Central memory CD8-positive, alpha-beta T cell (primary cell): ENCODE measurements around the gene ARL5A.

Source experiments
- ATAC-seq: fragments of 150-1000 bp; cut with Tn5 transposase; replicated peaks from 2 replicates; pipeline ENCODE4 v1.10.0; 2022; ENCODE audit warnings: mild to moderate bottlenecking, moderate FRiP score, moderate number of reproducible peaks; ENCODE audit not compliant: poor library complexity, severe bottlenecking; ENCODE audit errors: extremely low read depth
- DNase-seq, 2 donors: peaks; one replicate each; pipeline ENCODE4 v3.0.0; 2021; ENCODE audit warnings: low spot score in 2 of 2
- H3K27ac Mint-ChIP-seq: one replicate; pipeline ENCODE4 v1.8.0; 2022; ENCODE audit warnings: low read depth, mild to moderate bottlenecking, moderate library complexity, mixed read lengths
- H3K27me3 Mint-ChIP-seq: one replicate; pipeline ENCODE4 v1.8.0; 2022; ENCODE audit warnings: mixed read lengths
- H3K36me3 Mint-ChIP-seq: one replicate; pipeline ENCODE4 v1.8.0; 2022; ENCODE audit warnings: mild to moderate bottlenecking, moderate library complexity, mixed read lengths; ENCODE audit not compliant: insufficient read depth
- H3K4me1 Mint-ChIP-seq: one replicate; pipeline ENCODE4 v1.8.0; 2022; ENCODE audit warnings: mixed read lengths
- H3K4me3 Mint-ChIP-seq: one replicate; pipeline ENCODE4 v1.8.0; 2022; ENCODE audit warnings: mild to moderate bottlenecking, moderate library complexity, mixed read lengths
- H3K9me3 Mint-ChIP-seq: one replicate; pipeline ENCODE4 v1.8.0; 2022; ENCODE audit warnings: mixed read lengths

ARL5A gene

DNA sequence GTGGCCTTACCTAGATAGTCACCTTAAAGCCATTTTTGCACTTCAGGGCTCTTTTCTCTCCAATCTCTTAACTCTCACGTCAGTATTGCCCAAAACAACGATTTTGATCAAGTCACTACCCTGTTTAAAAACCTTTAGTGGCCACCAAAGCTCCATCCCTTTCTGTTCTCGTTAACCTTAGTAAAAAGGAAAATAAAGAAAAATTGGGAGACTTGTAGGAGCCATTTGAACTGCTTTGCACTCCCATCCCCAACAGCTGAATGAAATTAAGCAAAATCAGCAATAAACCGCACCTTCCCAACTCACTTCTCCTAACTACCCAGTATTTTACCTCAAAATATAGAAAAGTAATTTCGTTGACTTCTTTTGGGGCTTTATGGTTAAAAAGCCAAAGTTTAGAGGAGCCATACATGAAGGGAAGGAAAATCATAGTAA, 686 bp upstream of the ARL5A start:
- H3K4me1 Mint-ChIP-seq, result peaks cover 51% of the 10 kb centered on the region
- DNase-seq (no peak), ATAC-seq (no peak)
- peaks cover 17% of the 10 kb centered on the region for H3K36me3 Mint-ChIP-seq
- H3K9me3 Mint-ChIP-seq, result no peaks in the 10 kb centered on the region
- no peaks in the 10 kb centered on the region for H3K27me3 Mint-ChIP-seq
- H3K27ac Mint-ChIP-seq, result peak overlapping the region; percentile 87
- H3K4me3 Mint-ChIP-seq, result peak overlapping the region; percentile 80

DNA sequence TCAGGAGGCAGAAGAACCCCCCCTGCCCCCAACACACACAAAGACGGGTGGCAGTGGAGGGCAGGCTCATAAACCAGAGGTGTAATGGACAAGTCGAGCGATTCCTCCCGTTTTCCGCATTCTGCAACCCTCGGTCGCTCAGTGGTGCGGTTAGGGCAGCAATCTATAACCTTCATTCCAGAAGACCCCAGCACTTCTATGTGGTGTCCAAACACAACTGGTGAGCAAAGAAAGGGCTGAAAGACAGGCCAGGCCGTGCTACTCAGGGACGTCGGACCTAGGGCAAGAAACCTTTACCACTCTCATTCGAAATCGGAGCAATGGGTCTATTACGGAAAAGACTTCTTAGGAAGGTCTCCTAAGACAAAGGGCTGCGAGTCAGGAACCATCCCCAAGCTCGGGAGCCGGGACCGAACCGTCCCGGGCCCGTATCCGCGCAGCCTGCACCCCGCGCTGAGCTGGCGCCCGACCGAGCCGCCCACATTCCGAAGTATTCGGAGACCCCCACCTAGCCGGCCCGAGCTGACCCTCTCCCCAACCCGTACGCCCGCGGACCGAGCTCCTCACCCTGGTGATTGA, 568 bp downstream of the ARL5A start:
- peak overlapping the region; percentile 87 for H3K27ac Mint-ChIP-seq
- peak; percentile 29 for ATAC-seq
- H3K4me3 Mint-ChIP-seq, result peak overlapping the region; percentile 80
- no peaks in the 10 kb centered on the region for H3K27me3 Mint-ChIP-seq
- H3K9me3 Mint-ChIP-seq, result no peaks in the 10 kb centered on the region
- peaks cover 17% of the 10 kb centered on the region for H3K36me3 Mint-ChIP-seq
- DNase-seq, result no peak
- peaks cover 63% of the 10 kb centered on the region for H3K4me1 Mint-ChIP-seq

DNA sequence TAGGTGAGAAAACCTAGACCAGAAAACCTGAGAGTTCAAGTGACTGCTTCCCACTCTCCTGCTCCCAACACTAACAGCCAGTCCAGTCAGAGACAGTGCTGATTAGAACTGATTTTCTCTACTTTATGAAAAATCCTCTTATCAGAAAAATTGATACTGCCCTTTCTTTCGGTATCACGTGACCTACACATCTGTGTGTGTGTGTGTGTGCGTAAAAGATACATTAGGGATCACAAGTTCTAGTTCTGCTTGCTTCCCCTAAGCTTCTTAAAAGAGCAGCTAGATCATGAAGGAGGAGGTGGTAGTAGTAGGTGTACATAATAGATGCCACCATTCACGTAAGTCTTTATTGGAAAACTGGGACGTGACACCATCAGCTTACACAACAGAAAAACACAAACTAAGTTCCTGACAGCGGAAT, 1.5 kb downstream of the ARL5A start:
- H3K4me3 Mint-ChIP-seq, result peak overlapping the region; percentile 80
- H3K4me1 Mint-ChIP-seq, result peaks cover 70% of the 10 kb centered on the region
- H3K27me3 Mint-ChIP-seq, result no peaks in the 10 kb centered on the region
- no peaks in the 10 kb centered on the region for H3K9me3 Mint-ChIP-seq
- no peak for ATAC-seq
- DNase-seq, result no peak
- peak overlapping the region; percentile 87 for H3K27ac Mint-ChIP-seq
- H3K36me3 Mint-ChIP-seq, result peaks cover 17% of the 10 kb centered on the region

- ATAC-seq, result no peak
- peaks cover 83% of the 10 kb centered on the region for H3K4me1 Mint-ChIP-seq
- peaks cover 20% of the 10 kb centered on the region for H3K36me3 Mint-ChIP-seq
- no peaks in the 10 kb centered on the region for H3K27me3 Mint-ChIP-seq
- DNase-seq, result no peak
- no peak overlapping the region for H3K27ac Mint-ChIP-seq
- no peak overlapping the region for H3K4me3 Mint-ChIP-seq
- no peaks in the 10 kb centered on the region for H3K9me3 Mint-ChIP-seq
These were observed 3.3 kb downstream of the ARL5A start for GRCh38 chr2:151824886-151825285.

DNA sequence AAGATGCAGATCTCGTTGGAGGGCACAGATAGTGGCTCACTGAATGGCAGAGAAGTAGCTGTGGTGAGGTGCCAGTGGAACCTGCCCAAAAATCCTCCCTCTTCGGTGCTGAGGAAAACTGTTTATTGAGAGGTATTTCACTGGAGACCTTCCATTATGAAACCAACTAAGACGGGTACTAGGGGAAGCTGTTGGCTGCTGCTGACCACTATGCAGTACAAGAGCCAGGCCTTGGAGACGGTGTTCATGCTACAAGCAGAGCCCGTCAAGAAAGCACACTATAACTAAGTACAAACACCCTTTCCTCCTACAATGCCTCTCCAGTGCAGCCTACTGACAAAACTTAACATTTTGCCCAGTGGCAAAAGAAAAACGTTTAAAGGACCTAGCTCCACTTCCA, 4.6 kb downstream of the ARL5A start:
- peaks cover 76% of the 10 kb centered on the region for H3K4me1 Mint-ChIP-seq
- peak overlapping the region; percentile 8 for H3K4me3 Mint-ChIP-seq

GRCh38 chr2:151819920-151820319, 8.3 kb downstream of the ARL5A start:
- ATAC-seq (no peak), DNase-seq (no peak)
- Mint-ChIP-seq H3K27me3 (no peaks in the 10 kb centered on the region), H3K4me3 (no peak overlapping the region), H3K36me3 (peaks cover 8% of the 10 kb centered on the region), H3K27ac (no peak overlapping the region), H3K9me3 (no peaks in the 10 kb centered on the region), H3K4me1 (peaks cover 58% of the 10 kb centered on the region)

More for the DNA sequence above, 4.6 kb downstream of the ARL5A start:
- Mint-ChIP-seq H3K27ac (peak overlapping the region; percentile 67), H3K36me3 (peaks cover 19% of the 10 kb centered on the region), H3K9me3 (no peaks in the 10 kb centered on the region), H3K27me3 (no peaks in the 10 kb centered on the region)
- ATAC-seq (no peak), DNase-seq (no peak)

GRCh38 chr2:151817929-151818328, 10.3 kb downstream of the ARL5A start:
- Mint-ChIP-seq H3K27me3 (no peaks in the 10 kb centered on the region), H3K27ac (no peak overlapping the region), H3K9me3 (no peaks in the 10 kb centered on the region), H3K36me3 (peaks cover 11% of the 10 kb centered on the region), H3K4me3 (no peak overlapping the region), H3K4me1 (peaks cover 38% of the 10 kb centered on the region)
- DNase-seq (no peak), ATAC-seq (no peak)

- H3K27me3 Mint-ChIP-seq, result no peaks in the 10 kb centered on the region
- H3K9me3 Mint-ChIP-seq, result no peaks in the 10 kb centered on the region
- DNase-seq, result no peak
- peaks cover 16% of the 10 kb centered on the region for H3K36me3 Mint-ChIP-seq
- no peak overlapping the region for H3K27ac Mint-ChIP-seq
- ATAC-seq, result no peak
- H3K4me1 Mint-ChIP-seq, result peaks cover 28% of the 10 kb centered on the region
- no peak overlapping the region for H3K4me3 Mint-ChIP-seq
These were observed 11.4 kb downstream of the ARL5A start for GRCh38 chr2:151816843-151817242.

GRCh38 chr2:151815821-151816489, 12.3 kb downstream of the ARL5A start:
- Mint-ChIP-seq H3K9me3 (no peaks in the 10 kb centered on the region), H3K4me1 (peaks cover 22% of the 10 kb centered on the region), H3K36me3 (peaks cover 18% of the 10 kb centered on the region), H3K27me3 (no peaks in the 10 kb centered on the region), H3K27ac (no peak overlapping the region), H3K4me3 (no peak overlapping the region)
- DNase-seq, result no peak
- ATAC-seq, result no peak

GRCh38 chr2:151810489-151810888, 17.7 kb downstream of the ARL5A start:
- H3K27me3 Mint-ChIP-seq, result no peaks in the 10 kb centered on the region
- H3K9me3 Mint-ChIP-seq, result no peaks in the 10 kb centered on the region
- H3K4me1 Mint-ChIP-seq, result peaks cover 5% of the 10 kb centered on the region
- peaks cover 15% of the 10 kb centered on the region for H3K36me3 Mint-ChIP-seq
- H3K27ac Mint-ChIP-seq, result no peak overlapping the region
- no peak for ATAC-seq
- no peak overlapping the region for H3K4me3 Mint-ChIP-seq
- DNase-seq, result no peak

DNA sequence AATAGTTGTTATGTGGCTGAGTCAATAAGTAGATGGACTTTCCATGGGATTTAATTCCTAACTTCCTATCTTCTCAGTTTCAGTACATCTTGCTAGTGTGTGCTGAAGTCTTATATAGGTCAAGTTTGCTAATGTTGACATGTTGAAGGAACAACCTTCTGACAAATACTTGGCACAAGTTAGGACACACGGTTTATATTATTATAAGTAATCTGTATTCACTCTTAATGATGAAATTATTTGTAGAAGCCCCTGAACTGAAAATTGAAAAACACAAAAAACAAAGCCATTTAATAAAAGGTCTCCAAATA, 19.2 kb downstream of the ARL5A start:
- H3K4me3 Mint-ChIP-seq, result no peak overlapping the region
- no peaks in the 10 kb centered on the region for H3K4me1 Mint-ChIP-seq
- no peak overlapping the region for H3K27ac Mint-ChIP-seq
- H3K27me3 Mint-ChIP-seq, result no peaks in the 10 kb centered on the region
- DNase-seq (no peak), ATAC-seq (no peak)
- peaks cover 18% of the 10 kb centered on the region for H3K36me3 Mint-ChIP-seq
- no peaks in the 10 kb centered on the region for H3K9me3 Mint-ChIP-seq

DNA sequence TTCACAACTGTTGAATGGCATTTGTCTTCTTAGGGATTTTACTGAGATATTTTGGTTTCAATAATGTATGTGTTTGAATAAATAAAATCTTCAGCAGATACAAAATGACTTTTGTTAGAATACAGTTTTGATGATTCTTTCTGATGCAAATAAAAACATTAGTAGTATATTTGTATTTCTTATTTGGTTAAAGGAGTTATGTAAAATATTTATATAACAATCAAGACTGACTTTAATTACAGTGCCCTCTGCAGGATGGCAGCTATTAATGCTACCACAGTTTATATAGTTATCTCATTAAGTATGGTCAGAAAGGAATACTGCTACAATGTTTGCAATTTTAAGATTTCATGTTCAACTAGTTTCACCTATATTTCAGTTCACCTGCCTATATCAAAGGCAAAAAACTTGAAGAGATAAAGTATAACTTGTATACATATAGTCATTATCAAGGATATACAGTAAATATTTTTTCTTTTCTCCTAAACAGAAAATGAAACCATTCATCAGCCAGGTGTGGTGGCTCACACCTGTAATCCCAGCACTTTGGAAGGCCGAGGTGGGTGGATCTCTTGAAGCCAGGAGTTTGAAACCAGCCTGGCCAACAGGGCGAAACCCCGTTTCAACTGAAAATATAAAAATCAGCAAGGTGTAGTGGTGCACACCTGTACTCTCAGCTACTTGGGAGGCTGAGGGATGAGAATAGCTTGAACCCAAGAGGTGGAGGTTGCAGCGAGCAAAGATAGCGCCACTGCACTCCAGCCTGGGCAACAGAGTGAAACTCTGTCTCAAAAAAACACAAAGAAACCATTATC, 19.8 kb downstream of the ARL5A start:
- peaks cover 17% of the 10 kb centered on the region for H3K36me3 Mint-ChIP-seq
- H3K4me1 Mint-ChIP-seq, result no peaks in the 10 kb centered on the region
- ATAC-seq, result peak; percentile 58
- H3K4me3 Mint-ChIP-seq, result no peak overlapping the region
- H3K9me3 Mint-ChIP-seq, result no peaks in the 10 kb centered on the region
- no peak for DNase-seq
- no peak overlapping the region for H3K27ac Mint-ChIP-seq
- H3K27me3 Mint-ChIP-seq, result no peaks in the 10 kb centered on the region

- H3K27me3 Mint-ChIP-seq, result no peaks in the 10 kb centered on the region
- no peak overlapping the region for H3K27ac Mint-ChIP-seq
- H3K9me3 Mint-ChIP-seq, result no peaks in the 10 kb centered on the region
- peaks cover 25% of the 10 kb centered on the region for H3K36me3 Mint-ChIP-seq
- no peak overlapping the region for H3K4me3 Mint-ChIP-seq
- no peaks in the 10 kb centered on the region for H3K4me1 Mint-ChIP-seq
- DNase-seq, result no peak
- no peak for ATAC-seq
These were observed 22.3 kb downstream of the ARL5A start for GRCh38 chr2:151805961-151806360.
